WTC11 (cell line): ENCODE measurements around the gene TXNRD2. TPM values are rescaled to one million over a fixed set of nuclear protein-coding genes. Genes with fewer than 3 reads are reported as not detected.

Experiments
- ATAC-seq: fragments of 200-7000 bp; cut with Tn5 transposase; 2 replicates; pipeline ENCODE4 v1.10.0; 2021; ENCODE audit warnings: mild to moderate bottlenecking, moderate library complexity
- CTCF ChIA-PET: fragments of 300-600 bp; sonication (Branson Sonifier 250); formaldehyde crosslinking; loops from one replicate; lab custom pipeline; 2021; ENCODE audit warnings: antibody characterized with exemption; lab: Charles Lee
- POLR2A ChIA-PET: fragments of 350-600 bp; sonication (Branson Sonifier 250); formaldehyde crosslinking; loops from one replicate; lab custom pipeline; 2021; ENCODE audit warnings: antibody characterized with exemption; lab: Charles Lee
- DNase-seq: peaks from one replicate; pipeline ENCODE4 v3.0.0; 2021; ENCODE audit warnings: low spot score
- H3K27ac Mint-ChIP-seq: 2 replicates; pipeline ENCODE4 v1.8.0; 2021; ENCODE audit warnings: mixed read lengths
- H3K27me3 Mint-ChIP-seq: 2 replicates; pipeline ENCODE4 v1.8.0; 2021; ENCODE audit warnings: low read depth, mild to moderate bottlenecking, moderate library complexity, mixed read lengths
- H3K36me3 Mint-ChIP-seq: 2 replicates; pipeline ENCODE4 v1.8.0; 2021; ENCODE audit warnings: mixed read lengths
- H3K4me1 Mint-ChIP-seq: 2 replicates; pipeline ENCODE4 v1.8.0; 2022; ENCODE audit warnings: mixed read lengths
- H3K4me3 Mint-ChIP-seq: 2 replicates; pipeline ENCODE4 v1.8.0; 2021; ENCODE audit warnings: mild to moderate bottlenecking, moderate library complexity, mixed read lengths
- H3K9me3 Mint-ChIP-seq: 2 replicates; pipeline ENCODE4 v1.8.0; 2021; ENCODE audit warnings: mixed read lengths
- ARID4B ChIP-seq: sonication (generic); formaldehyde crosslinking; IDR thresholded peaks from 2 replicates; pipeline ENCODE4 v1.8.0; 2023; ENCODE audit warnings: missing genetic modification reagents, mild to moderate bottlenecking, borderline replicate concordance
- ATF1 ChIP-seq: sonication (generic); formaldehyde crosslinking; IDR thresholded peaks from 2 replicates; pipeline ENCODE4 v1.8.1; 2023; ENCODE audit warnings: mild to moderate bottlenecking, moderate library complexity, missing genetic modification reagents
- ATF6 ChIP-seq: sonication (generic); formaldehyde crosslinking; IDR thresholded peaks from 2 replicates; pipeline ENCODE4 v1.8.1; 2023; ENCODE audit warnings: mild to moderate bottlenecking, missing genetic modification reagents
- CDX4 ChIP-seq: fragments of 250-450 bp; sonication (Bioruptor Pico); IDR thresholded peaks from 2 replicates; pipeline ENCODE4 v1.9.0; 2021; ENCODE audit warnings: moderate library complexity, mild to moderate bottlenecking, inconsistent platforms, borderline replicate concordance
- CTCF ChIP-seq: fragments of 200-600 bp; IDR thresholded peaks from 2 replicates; pipeline ENCODE4 v1.8.0; 2022; ENCODE audit warnings: antibody characterized with exemption
- FOXK1 ChIP-seq: sonication (generic); formaldehyde crosslinking; IDR thresholded peaks from 2 replicates; pipeline ENCODE4 v1.8.0; 2022; ENCODE audit warnings: mild to moderate bottlenecking, moderate library complexity, missing genetic modification reagents
- GRHL2 ChIP-seq: fragments of 250-450 bp; sonication (Bioruptor Pico); IDR thresholded peaks from 2 replicates; pipeline ENCODE4 v1.8.0; 2022; ENCODE audit warnings: mild to moderate bottlenecking, moderate library complexity; ENCODE audit not compliant: insufficient replicate concordance, severe bottlenecking
- IRF1 ChIP-seq: sonication (generic); formaldehyde crosslinking; IDR thresholded peaks from 2 replicates; pipeline ENCODE4 v1.8.0; 2023; ENCODE audit warnings: missing genetic modification reagents
- MLX ChIP-seq: sonication (generic); formaldehyde crosslinking; IDR thresholded peaks from 2 replicates; pipeline ENCODE4 v1.8.1; 2023; ENCODE audit warnings: mild to moderate bottlenecking, missing genetic modification reagents, moderate library complexity
- NFYB ChIP-seq: sonication (generic); formaldehyde crosslinking; conservative IDR thresholded peaks from 2 replicates; pipeline ENCODE4 v1.8.0; 2022; ENCODE audit warnings: low read depth, missing genetic modification reagents
- RELA ChIP-seq: sonication (generic); formaldehyde crosslinking; IDR thresholded peaks from 2 replicates; pipeline ENCODE4 v1.8.1; 2022; ENCODE audit warnings: missing genetic modification reagents, mild to moderate bottlenecking, borderline replicate concordance
- SOX15 ChIP-seq: fragments of 250-450 bp; sonication (Bioruptor Pico); IDR thresholded peaks from 2 replicates; pipeline ENCODE4 v1.9.0; 2021; ENCODE audit warnings: mild to moderate bottlenecking
- SP1 ChIP-seq: sonication (generic); formaldehyde crosslinking; conservative IDR thresholded peaks from 2 replicates; pipeline ENCODE4 v1.8.1; 2022; ENCODE audit warnings: missing genetic modification reagents
- TEAD4 ChIP-seq: sonication (generic); formaldehyde crosslinking; IDR thresholded peaks from 2 replicates; pipeline ENCODE4 v1.8.0; 2022; ENCODE audit warnings: mild to moderate bottlenecking, missing genetic modification reagents
- USF2 ChIP-seq: sonication (generic); formaldehyde crosslinking; IDR thresholded peaks from 2 replicates; pipeline ENCODE4 v1.8.1; 2023; ENCODE audit warnings: mild to moderate bottlenecking, missing genetic modification reagents, moderate library complexity
- ZBTB43 ChIP-seq: sonication (generic); formaldehyde crosslinking; IDR thresholded peaks from 2 replicates; pipeline ENCODE4 v1.8.1; 2023; ENCODE audit warnings: mild to moderate bottlenecking, missing genetic modification reagents
- ZNF138 ChIP-seq: sonication (generic); formaldehyde crosslinking; conservative IDR thresholded peaks from 2 replicates; pipeline ENCODE4 v1.8.1; 2022; ENCODE audit warnings: mild to moderate bottlenecking, moderate library complexity, missing genetic modification reagents
- ZNF232 ChIP-seq: sonication (generic); formaldehyde crosslinking; IDR thresholded peaks from 2 replicates; pipeline ENCODE4 v1.8.0; 2022; ENCODE audit warnings: mild to moderate bottlenecking, missing genetic modification reagents
- ZNF263 ChIP-seq: sonication (generic); formaldehyde crosslinking; IDR thresholded peaks from 2 replicates; pipeline ENCODE4 v1.8.1; 2022; ENCODE audit warnings: low read depth, mild to moderate bottlenecking, moderate library complexity, missing genetic modification reagents
- ZNF416 ChIP-seq: fragments of 250-450 bp; sonication (Bioruptor Pico); IDR thresholded peaks from 2 replicates; pipeline ENCODE4 v1.9.0; 2021; ENCODE audit warnings: mild to moderate bottlenecking, inconsistent platforms
- total RNA-seq: library from RNA; stranded (reverse); gene quantifications from 3 replicates; pipeline ENCODE4 v1.2.3, GENCODE V29; 2021

TXNRD2 gene
- total RNA-seq, 1 experiment from 2014 or later: 15.9 TPM

- TF ChIP-seq ATF6 (CRISPR knock-in tag) (no peak), ZNF232 (CRISPR knock-in tag) (no peak), RELA (CRISPR knock-in tag) (no peak), GRHL2 (CRISPR knock-in tag) (no peak), ZBTB43 (CRISPR knock-in tag) (no peak), ARID4B (no peak), CTCF (no peak)
These were observed 62.4 kb downstream of the TXNRD2 start (continued) for GRCh38 chr22:19879246-19879570.

GRCh38 chr22:19878461-19879245, 63.0 kb downstream of the TXNRD2 start:
- DNase-seq: peak; percentile 8
- ChIA-PET POLR2A (no interaction called here), CTCF (interaction anchor here (1.1 to 1.3 kb wide), 2 partner anchors 12 to 148 kb away, joined by 3 to 4 read pairs; no protein-coding TSS in a partner anchor)
- Mint-ChIP-seq H3K27ac (peak overlapping the region; percentile 31), H3K36me3 (no peaks in the 10 kb centered on the region)
- TF ChIP-seq SOX15 (CRISPR knock-in tag) (no peak), MLX (CRISPR knock-in tag) (no peak), TEAD4 (no peak), ATF1 (no peak), NFYB (no peak), CDX4 (CRISPR knock-in tag) (no peak), SP1 (CRISPR knock-in tag) (no peak), USF2 (no peak), ZNF138 (CRISPR knock-in tag) (no peak), ZNF263 (CRISPR knock-in tag) (no peak), ZNF232 (CRISPR knock-in tag) (no peak), FOXK1 (CRISPR knock-in tag) (no peak), IRF1 (CRISPR knock-in tag) (no peak), ZNF416 (CRISPR knock-in tag) (no peak)
- TF ChIP-seq, all 79 proteins: peak for 0
- H3K4me1 Mint-ChIP-seq: peaks cover 30% of the 10 kb centered on the region
- no peak for ATAC-seq
- H3K4me3 Mint-ChIP-seq: no peak overlapping the region
- no peaks in the 10 kb centered on the region; the same call in 1 of the 2 replicates for H3K27me3 Mint-ChIP-seq
- no peaks in the 10 kb centered on the region for H3K9me3 Mint-ChIP-seq
